HL-60 (cell line): ENCODE results near the gene PXDN.

Experiments
- DNase-seq, 2 experiments: peaks; one replicate each; pipeline ENCODE4 v3.0.0-alpha.2; 2010 to 2020; ENCODE audit warnings: low read depth in 1 of 2, low spot score in 1 of 2
- H3K27ac ChIP-seq: fragments of 250-450 bp; sonication (Bioruptor Pico); replicated peaks from 2 replicates; pipeline ENCODE4 v1.5.1; 2020; ENCODE audit warnings: mild to moderate bottlenecking, moderate library complexity
- H3K27me3 ChIP-seq: fragments of 250-450 bp; sonication (Bioruptor Pico); 2 replicates; pipeline ENCODE4 v1.5.1; 2021; ENCODE audit warnings: mild to moderate bottlenecking, moderate library complexity; ENCODE audit not compliant: insufficient read depth, poor library complexity, severe bottlenecking
- H3K4me3 ChIP-seq: replicated peaks from 2 replicates; pipeline ENCODE4 v1.5.1; 2011; ENCODE audit warnings: mild to moderate bottlenecking, control low read depth, low read length; ENCODE audit not compliant: insufficient read depth
- GABPA ChIP-seq: IDR thresholded peaks from 2 replicates; pipeline ENCODE4 v1.6.1; 2012; ENCODE audit warnings: low read depth
- POLR2AphosphoS5 ChIP-seq: IDR thresholded peaks from 2 replicates; pipeline ENCODE4 v1.6.1; 2012; ENCODE audit warnings: low read depth
- SPI1 ChIP-seq: IDR thresholded peaks from 2 replicates; pipeline ENCODE4 v1.6.1; 2012; ENCODE audit warnings: low read depth, mild to moderate bottlenecking, borderline replicate concordance
- TF ChIP-seq, protein P1 (sequence below): IDR thresholded peaks from 2 replicates; pipeline ENCODE4 v1.6.1; 2012; ENCODE audit warnings: low read depth; ENCODE audit not compliant: insufficient replicate concordance
- TF ChIP-seq, protein P2 (sequence below): IDR thresholded peaks from one replicate; pipeline ENCODE4 v1.5.1; 2011; ENCODE audit warnings: low read length, control low read depth, inconsistent platforms; ENCODE audit not compliant: insufficient read depth

The PXDN gene

DNA sequence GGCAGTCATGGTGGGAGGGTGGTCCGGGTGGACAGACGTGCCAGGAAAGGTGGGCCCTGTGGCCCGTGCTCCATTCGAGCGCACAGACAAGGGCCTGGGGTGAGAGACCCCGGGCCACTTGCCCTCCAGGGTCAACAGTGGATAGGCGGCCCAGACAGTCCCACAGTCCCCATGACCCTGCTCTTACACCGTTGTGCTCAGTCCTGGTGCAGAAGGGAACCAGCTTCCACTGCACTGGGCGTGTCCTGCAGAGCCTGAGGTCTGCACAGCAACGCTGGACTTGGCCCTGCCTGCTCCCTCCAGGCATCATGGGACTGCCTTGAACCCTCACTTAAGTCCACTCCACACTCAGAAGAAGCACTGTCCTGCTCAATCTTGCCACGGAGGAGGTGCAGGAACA lies 52.0 kb downstream of the PXDN start:
- Histone ChIP-seq H3K4me3 (no peak overlapping the region), H3K27me3 (no peaks in the 10 kb centered on the region), H3K27ac (no peak overlapping the region)
- DNase-seq: no peak
- TF ChIP-seq POLR2AphosphoS5: no peak
- TF ChIP-seq, protein P1, sequence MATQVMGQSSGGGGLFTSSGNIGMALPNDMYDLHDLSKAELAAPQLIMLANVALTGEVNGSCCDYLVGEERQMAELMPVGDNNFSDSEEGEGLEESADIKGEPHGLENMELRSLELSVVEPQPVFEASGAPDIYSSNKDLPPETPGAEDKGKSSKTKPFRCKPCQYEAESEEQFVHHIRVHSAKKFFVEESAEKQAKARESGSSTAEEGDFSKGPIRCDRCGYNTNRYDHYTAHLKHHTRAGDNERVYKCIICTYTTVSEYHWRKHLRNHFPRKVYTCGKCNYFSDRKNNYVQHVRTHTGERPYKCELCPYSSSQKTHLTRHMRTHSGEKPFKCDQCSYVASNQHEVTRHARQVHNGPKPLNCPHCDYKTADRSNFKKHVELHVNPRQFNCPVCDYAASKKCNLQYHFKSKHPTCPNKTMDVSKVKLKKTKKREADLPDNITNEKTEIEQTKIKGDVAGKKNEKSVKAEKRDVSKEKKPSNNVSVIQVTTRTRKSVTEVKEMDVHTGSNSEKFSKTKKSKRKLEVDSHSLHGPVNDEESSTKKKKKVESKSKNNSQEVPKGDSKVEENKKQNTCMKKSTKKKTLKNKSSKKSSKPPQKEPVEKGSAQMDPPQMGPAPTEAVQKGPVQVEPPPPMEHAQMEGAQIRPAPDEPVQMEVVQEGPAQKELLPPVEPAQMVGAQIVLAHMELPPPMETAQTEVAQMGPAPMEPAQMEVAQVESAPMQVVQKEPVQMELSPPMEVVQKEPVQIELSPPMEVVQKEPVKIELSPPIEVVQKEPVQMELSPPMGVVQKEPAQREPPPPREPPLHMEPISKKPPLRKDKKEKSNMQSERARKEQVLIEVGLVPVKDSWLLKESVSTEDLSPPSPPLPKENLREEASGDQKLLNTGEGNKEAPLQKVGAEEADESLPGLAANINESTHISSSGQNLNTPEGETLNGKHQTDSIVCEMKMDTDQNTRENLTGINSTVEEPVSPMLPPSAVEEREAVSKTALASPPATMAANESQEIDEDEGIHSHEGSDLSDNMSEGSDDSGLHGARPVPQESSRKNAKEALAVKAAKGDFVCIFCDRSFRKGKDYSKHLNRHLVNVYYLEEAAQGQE: no peak
- TF ChIP-seq, protein P2, sequence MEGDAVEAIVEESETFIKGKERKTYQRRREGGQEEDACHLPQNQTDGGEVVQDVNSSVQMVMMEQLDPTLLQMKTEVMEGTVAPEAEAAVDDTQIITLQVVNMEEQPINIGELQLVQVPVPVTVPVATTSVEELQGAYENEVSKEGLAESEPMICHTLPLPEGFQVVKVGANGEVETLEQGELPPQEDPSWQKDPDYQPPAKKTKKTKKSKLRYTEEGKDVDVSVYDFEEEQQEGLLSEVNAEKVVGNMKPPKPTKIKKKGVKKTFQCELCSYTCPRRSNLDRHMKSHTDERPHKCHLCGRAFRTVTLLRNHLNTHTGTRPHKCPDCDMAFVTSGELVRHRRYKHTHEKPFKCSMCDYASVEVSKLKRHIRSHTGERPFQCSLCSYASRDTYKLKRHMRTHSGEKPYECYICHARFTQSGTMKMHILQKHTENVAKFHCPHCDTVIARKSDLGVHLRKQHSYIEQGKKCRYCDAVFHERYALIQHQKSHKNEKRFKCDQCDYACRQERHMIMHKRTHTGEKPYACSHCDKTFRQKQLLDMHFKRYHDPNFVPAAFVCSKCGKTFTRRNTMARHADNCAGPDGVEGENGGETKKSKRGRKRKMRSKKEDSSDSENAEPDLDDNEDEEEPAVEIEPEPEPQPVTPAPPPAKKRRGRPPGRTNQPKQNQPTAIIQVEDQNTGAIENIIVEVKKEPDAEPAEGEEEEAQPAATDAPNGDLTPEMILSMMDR: no peak
- TF ChIP-seq SPI1: no peak
- no peak for TF ChIP-seq GABPA

DNA sequence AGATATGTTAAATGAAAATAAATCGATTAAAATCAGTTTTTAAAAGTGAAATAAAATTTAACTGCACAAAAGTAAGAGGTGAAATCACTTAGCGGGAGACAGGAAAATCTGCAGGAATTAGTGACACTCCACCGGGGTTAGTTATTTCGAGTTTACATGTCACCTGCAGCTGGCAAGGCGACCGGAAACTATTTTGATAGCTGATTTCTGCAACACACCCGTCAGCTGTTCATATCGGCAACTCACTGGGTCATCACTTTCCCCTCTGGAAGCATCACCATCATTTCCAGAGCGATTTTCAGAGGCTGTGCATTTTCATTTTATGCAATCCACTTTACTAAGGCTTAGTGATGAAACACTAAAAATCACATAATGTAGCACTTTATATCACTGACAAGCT lies 52.9 kb downstream of the PXDN start:
- DNase-seq: no peak
- Histone ChIP-seq H3K27me3 (no peaks in the 10 kb centered on the region), H3K27ac (no peak overlapping the region), H3K4me3 (no peak overlapping the region)
- TF ChIP-seq, protein P1: no peak
- no peak for TF ChIP-seq POLR2AphosphoS5
- TF ChIP-seq SPI1: no peak
- TF ChIP-seq, protein P2: no peak
- TF ChIP-seq GABPA: no peak

DNA sequence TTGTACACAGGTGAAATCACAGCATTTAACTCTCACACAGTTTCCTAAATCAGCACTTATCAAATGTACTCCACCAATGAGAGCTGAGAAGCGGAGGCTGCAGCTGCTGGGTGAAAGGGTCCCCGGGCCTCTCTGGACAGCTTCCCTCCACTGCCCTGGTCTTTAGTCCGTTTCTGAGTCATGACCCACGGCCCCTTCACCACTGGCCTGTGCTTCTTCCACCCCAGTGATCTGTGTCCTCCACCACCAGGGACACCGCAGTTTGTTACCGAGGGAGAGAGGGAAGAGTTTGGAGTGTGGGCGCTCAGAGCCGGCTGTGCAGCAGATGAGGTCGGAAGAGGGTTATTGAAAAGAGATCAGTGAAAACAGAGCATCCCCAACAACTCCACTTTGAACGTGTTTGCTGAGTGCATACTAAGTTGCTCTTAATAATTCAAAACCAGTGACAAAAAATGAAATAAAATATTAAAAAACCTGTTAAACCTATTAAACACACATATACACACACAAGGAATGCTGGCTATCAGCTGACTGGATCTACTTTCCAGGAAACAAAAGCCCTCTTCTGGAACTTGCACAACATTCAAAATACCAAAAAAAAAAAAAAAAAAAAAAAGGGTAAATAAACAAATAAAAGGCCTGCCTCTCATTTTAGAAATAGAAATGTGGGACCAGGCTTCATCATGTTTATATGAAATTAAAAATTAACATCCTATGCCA lies 54.1 kb downstream of the PXDN start:
- H3K27me3 ChIP-seq: no peaks in the 10 kb centered on the region
- TF ChIP-seq, protein P1: no peak
- TF ChIP-seq POLR2AphosphoS5 (no peak), SPI1 (no peak)
- no peak overlapping the region for H3K4me3 ChIP-seq
- no peak overlapping the region for H3K27ac ChIP-seq
- no peak for DNase-seq
